DND-41 (cell line): ENCODE measurements around the gene PRSS33.

ENCODE experiments used
- EZH2 ChIP-seq: IDR thresholded peaks from 3 replicates; pipeline ENCODE4 v1.6.1; 2012; ENCODE audit warnings: borderline replicate concordance, low read depth, mild to moderate bottlenecking, moderate library complexity, low read length, inconsistent platforms; ENCODE audit not compliant: severe bottlenecking
- TF ChIP-seq, protein P1 (sequence below): IDR thresholded peaks from 2 replicates; pipeline ENCODE4 v1.5.1; 2012; ENCODE audit warnings: borderline replicate concordance, low read length, moderate library complexity, mild to moderate bottlenecking; ENCODE audit not compliant: poor library complexity, severe bottlenecking; ENCODE audit errors: extremely low read depth

DNA sequence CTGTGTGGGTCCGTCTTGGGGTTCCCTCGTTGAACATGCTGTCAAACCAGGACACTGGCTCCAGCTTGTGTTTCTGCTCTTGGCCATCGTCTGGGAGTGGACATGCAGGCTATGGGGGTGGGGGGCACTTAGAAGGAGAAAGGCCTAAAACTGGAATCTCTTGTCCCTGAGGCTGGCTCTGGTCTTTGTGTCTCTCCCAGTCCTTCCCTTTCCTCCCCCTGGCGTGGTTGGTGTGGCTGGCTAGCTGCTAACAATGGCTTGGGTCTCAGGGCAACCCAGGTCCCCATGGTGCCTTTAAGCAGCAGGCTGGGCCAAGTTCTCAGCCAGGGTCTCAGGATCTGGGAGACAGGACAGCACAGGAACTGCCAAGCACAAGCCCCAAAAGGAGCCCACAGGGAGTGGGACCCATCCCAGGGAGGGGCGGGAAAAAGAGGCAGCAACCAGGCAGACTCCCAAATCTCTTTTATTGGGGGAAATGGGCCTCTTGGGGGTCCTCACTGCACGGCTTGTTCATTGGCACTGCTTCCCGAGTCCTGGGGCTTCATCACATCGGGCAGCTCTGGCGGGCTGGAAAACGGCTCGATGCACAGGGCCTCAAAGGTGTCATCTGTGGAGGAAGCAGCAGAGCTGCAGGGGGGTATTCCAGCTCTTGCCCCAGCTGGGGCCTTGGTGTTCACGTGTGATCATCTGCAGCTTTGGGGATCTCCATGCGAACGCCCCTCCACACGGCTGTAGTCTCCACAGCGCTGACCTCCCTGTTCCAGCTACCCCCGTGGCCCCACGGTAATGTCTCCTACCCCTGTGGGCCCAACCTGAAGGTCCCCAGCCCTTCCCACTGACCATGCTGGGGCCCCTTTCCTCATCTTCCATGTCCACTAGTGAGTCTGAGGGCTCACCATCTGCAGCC, 15.6 kb downstream of the PRSS33 start:
- TF ChIP-seq, protein P1, sequence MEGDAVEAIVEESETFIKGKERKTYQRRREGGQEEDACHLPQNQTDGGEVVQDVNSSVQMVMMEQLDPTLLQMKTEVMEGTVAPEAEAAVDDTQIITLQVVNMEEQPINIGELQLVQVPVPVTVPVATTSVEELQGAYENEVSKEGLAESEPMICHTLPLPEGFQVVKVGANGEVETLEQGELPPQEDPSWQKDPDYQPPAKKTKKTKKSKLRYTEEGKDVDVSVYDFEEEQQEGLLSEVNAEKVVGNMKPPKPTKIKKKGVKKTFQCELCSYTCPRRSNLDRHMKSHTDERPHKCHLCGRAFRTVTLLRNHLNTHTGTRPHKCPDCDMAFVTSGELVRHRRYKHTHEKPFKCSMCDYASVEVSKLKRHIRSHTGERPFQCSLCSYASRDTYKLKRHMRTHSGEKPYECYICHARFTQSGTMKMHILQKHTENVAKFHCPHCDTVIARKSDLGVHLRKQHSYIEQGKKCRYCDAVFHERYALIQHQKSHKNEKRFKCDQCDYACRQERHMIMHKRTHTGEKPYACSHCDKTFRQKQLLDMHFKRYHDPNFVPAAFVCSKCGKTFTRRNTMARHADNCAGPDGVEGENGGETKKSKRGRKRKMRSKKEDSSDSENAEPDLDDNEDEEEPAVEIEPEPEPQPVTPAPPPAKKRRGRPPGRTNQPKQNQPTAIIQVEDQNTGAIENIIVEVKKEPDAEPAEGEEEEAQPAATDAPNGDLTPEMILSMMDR, result no peak
- TF ChIP-seq EZH2, result no peak
